SK-N-SH treated with all-trans-retinoic acid at 6 μM for 48 hours (cell line): ENCODE results near the gene KLHL17.
"Not testable (repeated sequence)": the region's sequence is repeated elsewhere in the genome, so short reads cannot be mapped to it uniquely, and the experiment has no call there.

Experiments used
- ATAC-seq: fragments of 200-7000 bp; cut with Tn5 transposase; 3 replicates; pipeline ENCODE4 v1.9.1; 2020; ENCODE audit warnings: mild to moderate bottlenecking, moderate library complexity
- ARNTL ChIP-seq: fragments of 450-650 bp; formaldehyde crosslinking; IDR thresholded peaks from 2 replicates; pipeline ENCODE4 v1.5.0; 2020; ENCODE audit warnings: low read depth, mild to moderate bottlenecking, moderate library complexity, borderline replicate concordance
- BACH2 ChIP-seq: fragments of 250-450 bp; sonication (Bioruptor Pico); IDR thresholded peaks from 2 replicates; pipeline ENCODE4 v1.9.0; 2021; ENCODE audit warnings: mild to moderate bottlenecking, borderline replicate concordance
- CREB5 ChIP-seq: fragments of 250-450 bp; sonication (Bioruptor Pico); IDR thresholded peaks from 2 replicates; pipeline ENCODE4 v1.5.1; 2020; ENCODE audit warnings: low read depth, mild to moderate bottlenecking, moderate library complexity
- CSDC2 ChIP-seq: fragments of 250-450 bp; sonication (Bioruptor Pico); IDR thresholded peaks from 2 replicates; pipeline ENCODE4 v1.5.0; 2020; ENCODE audit warnings: mild to moderate bottlenecking, moderate library complexity
- GLIS3 ChIP-seq: fragments of 250-450 bp; sonication (Bioruptor Pico); IDR thresholded peaks from 2 replicates; pipeline ENCODE4 v1.5.0; 2020; ENCODE audit warnings: mild to moderate bottlenecking, moderate library complexity
- ISL1 ChIP-seq: fragments of 250-450 bp; sonication (Bioruptor Pico); IDR thresholded peaks from 2 replicates; pipeline ENCODE4 v2.1.2; 2022; ENCODE audit warnings: mild to moderate bottlenecking, moderate library complexity
- OSR1 ChIP-seq: fragments of 250-450 bp; sonication (Bioruptor Pico); IDR thresholded peaks from 2 replicates; pipeline ENCODE4 v1.8.0; 2022; ENCODE audit warnings: moderate library complexity, mild to moderate bottlenecking, inconsistent platforms
- PPARA ChIP-seq: fragments of 250-450 bp; sonication (Bioruptor Pico); IDR thresholded peaks from 2 replicates; pipeline ENCODE4 v1.5.0; 2020; ENCODE audit warnings: mild to moderate bottlenecking, borderline replicate concordance
- RARB ChIP-seq: fragments of 250-450 bp; sonication (Bioruptor Pico); IDR thresholded peaks from 2 replicates; pipeline ENCODE4 v1.8.0; 2021; ENCODE audit warnings: mild to moderate bottlenecking, moderate library complexity
- SNAI2 ChIP-seq: fragments of 250-450 bp; sonication (Bioruptor Pico); IDR thresholded peaks from 2 replicates; pipeline ENCODE4 v1.5.0; 2020; ENCODE audit warnings: mild to moderate bottlenecking, moderate library complexity
- TCF4 ChIP-seq: fragments of 250-450 bp; sonication (Bioruptor Pico); IDR thresholded peaks from 2 replicates; pipeline ENCODE4 v1.8.0; 2021; ENCODE audit warnings: mild to moderate bottlenecking, moderate library complexity, borderline replicate concordance
- TOX ChIP-seq: fragments of 250-450 bp; sonication (Bioruptor Pico); IDR thresholded peaks from 2 replicates; pipeline ENCODE4 v1.8.0; 2021; ENCODE audit warnings: mild to moderate bottlenecking, moderate library complexity, borderline replicate concordance
- ZC3H10 ChIP-seq: fragments of 250-450 bp; sonication (Bioruptor Pico); IDR thresholded peaks from 2 replicates; pipeline ENCODE4 v1.5.1; 2021; ENCODE audit warnings: mild to moderate bottlenecking, moderate library complexity
- ZFP3 ChIP-seq: fragments of 250-450 bp; sonication (Bioruptor Pico); IDR thresholded peaks from 2 replicates; pipeline ENCODE4 v1.5.0; 2020; ENCODE audit warnings: mild to moderate bottlenecking, moderate library complexity
- ZFP30 ChIP-seq: fragments of 450-650 bp; formaldehyde crosslinking; IDR thresholded peaks from 2 replicates; pipeline ENCODE4 v1.5.0; 2022; ENCODE audit warnings: mild to moderate bottlenecking, moderate library complexity
- ZNF565 ChIP-seq: fragments of 450-650 bp; formaldehyde crosslinking; conservative IDR thresholded peaks from 2 replicates; pipeline ENCODE4 v1.5.0; 2020; ENCODE audit warnings: low read depth, mild to moderate bottlenecking, moderate library complexity
- ZNF70 ChIP-seq: fragments of 450-650 bp; formaldehyde crosslinking; IDR thresholded peaks from 2 replicates; pipeline ENCODE4 v1.5.0; 2020; ENCODE audit warnings: mild to moderate bottlenecking, moderate library complexity
- ZNF8 ChIP-seq: fragments of 450-650 bp; formaldehyde crosslinking; IDR thresholded peaks from 2 replicates; pipeline ENCODE4 v1.5.0; 2020; ENCODE audit warnings: mild to moderate bottlenecking, moderate library complexity
- TF ChIP-seq, protein P1 (sequence below): fragments of 250-450 bp; sonication (Bioruptor Pico); IDR thresholded peaks from 2 replicates; pipeline ENCODE4 v1.5.1; 2021; ENCODE audit warnings: mild to moderate bottlenecking, moderate library complexity
- TF ChIP-seq, protein P2 (sequence below): fragments of 250-450 bp; sonication (Bioruptor Pico); IDR thresholded peaks from 2 replicates; pipeline ENCODE4 v1.8.0; 2020; ENCODE audit warnings: mild to moderate bottlenecking, moderate library complexity, borderline replicate concordance

The KLHL17 gene

DNA sequence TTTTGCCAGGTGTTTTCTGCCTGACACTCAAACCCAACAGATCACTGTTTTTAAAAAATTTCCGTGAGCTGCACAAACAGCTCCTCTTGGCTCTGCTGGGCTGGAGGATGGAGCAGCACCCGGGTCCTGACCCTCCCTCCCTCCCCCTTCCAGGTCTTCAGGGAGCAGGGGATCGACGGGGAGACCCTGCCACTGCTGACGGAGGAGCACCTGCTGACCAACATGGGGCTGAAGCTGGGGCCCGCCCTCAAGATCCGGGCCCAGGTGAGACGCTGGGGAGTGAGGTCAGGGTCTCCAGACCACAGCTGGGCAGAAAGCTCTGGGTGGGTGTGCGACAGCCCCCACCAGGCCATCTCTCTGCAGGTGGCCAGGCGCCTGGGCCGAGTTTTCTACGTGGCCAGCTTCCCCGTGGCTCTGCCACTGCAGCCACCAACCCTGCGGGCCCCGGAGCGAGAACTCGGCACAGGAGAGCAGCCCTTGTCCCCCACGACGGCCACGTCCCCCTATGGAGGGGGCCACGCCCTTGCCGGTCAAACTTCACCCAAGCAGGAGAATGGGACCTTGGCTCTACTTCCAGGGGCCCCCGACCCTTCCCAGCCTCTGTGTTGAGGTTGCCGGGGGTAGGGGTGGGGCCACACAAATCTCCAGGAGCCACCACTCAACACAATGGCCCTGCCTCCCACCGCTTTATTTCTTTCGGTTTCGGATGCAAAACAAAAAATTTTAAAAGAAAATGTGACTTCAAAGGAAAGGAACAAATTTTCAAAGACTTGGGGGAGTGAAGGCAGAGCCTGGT is 16.6 kb upstream of the KLHL17 start:
- TF ChIP-seq ZNF70 (CRISPR knock-in tag) = no peak
- TF ChIP-seq PPARA (CRISPR knock-in tag) = no peak
- no peak for TF ChIP-seq ZFP30
- TF ChIP-seq GLIS3 = no peak
- TF ChIP-seq ZNF8 (CRISPR knock-in tag) = no peak
- no peak for TF ChIP-seq ISL1
- TF ChIP-seq, protein P1, sequence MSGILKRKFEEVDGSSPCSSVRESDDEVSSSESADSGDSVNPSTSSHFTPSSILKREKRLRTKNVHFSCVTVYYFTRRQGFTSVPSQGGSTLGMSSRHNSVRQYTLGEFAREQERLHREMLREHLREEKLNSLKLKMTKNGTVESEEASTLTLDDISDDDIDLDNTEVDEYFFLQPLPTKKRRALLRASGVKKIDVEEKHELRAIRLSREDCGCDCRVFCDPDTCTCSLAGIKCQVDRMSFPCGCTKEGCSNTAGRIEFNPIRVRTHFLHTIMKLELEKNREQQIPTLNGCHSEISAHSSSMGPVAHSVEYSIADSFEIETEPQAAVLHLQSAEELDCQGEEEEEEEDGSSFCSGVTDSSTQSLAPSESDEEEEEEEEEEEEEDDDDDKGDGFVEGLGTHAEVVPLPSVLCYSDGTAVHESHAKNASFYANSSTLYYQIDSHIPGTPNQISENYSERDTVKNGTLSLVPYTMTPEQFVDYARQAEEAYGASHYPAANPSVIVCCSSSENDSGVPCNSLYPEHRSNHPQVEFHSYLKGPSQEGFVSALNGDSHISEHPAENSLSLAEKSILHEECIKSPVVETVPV (CRISPR knock-in tag) = no peak
- no peak for TF ChIP-seq OSR1 (CRISPR knock-in tag)
- no peak for TF ChIP-seq CREB5 (CRISPR knock-in tag)
- no peak for TF ChIP-seq SNAI2 (CRISPR knock-in tag)
- TF ChIP-seq, protein P2, sequence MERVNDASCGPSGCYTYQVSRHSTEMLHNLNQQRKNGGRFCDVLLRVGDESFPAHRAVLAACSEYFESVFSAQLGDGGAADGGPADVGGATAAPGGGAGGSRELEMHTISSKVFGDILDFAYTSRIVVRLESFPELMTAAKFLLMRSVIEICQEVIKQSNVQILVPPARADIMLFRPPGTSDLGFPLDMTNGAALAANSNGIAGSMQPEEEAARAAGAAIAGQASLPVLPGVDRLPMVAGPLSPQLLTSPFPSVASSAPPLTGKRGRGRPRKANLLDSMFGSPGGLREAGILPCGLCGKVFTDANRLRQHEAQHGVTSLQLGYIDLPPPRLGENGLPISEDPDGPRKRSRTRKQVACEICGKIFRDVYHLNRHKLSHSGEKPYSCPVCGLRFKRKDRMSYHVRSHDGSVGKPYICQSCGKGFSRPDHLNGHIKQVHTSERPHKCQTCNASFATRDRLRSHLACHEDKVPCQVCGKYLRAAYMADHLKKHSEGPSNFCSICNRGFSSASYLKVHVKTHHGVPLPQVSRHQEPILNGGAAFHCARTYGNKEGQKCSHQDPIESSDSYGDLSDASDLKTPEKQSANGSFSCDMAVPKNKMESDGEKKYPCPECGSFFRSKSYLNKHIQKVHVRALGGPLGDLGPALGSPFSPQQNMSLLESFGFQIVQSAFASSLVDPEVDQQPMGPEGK (CRISPR knock-in tag) = no peak
- ATAC-seq = no peak

DNA sequence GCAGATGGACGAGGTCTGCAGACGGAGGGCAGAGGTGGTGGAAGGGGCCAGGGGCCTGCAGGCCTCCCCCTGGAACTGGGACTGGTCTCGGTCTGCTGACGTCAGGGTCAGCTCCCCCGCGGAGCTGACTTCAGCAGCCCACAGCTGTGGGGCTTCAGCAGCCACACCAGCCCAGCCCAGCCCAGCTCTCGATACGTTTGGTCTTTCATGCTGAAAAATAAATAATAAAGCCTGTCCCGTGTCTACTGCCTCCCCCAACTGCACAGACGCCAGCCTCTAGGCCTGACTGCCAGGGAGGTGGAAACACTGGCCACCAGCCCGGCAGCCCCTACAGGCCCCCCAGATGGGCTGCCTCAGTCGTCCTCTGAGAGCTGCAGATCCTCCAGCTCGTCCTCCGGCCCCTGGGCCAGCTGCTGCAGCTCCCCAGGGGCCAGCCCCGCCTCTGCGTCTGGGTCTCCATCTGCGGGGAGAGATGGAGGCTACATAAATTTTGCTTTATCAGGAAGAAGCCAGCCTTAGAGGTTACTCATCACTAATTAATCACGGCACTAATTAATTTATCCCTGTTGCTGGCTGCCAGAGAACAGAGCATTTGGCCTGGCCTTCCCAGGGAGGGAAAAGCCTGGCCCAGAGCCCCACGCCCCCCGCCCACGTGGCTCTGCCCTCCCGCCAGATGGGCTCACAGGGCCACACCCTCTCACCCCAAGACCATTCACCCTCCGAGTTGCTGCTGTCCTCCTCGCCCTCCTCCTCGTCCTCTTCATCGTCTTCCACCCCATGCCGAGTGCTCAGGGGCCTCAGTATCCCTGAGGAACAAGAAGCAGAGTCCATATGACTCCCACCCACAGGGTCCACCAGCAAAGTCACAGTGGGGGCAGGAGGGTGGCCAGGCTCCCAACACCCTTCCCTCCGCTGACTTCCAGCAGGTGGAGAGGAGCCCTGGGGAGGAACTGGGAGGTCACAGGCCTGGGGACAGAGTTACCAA is 15.8 kb upstream of the KLHL17 start:
- TF ChIP-seq GLIS3 = no peak
- TF ChIP-seq ZFP3 (CRISPR knock-in tag) = 0 out of 2 replicates have a peak, but pooled peaks have one; percentile 44
- TF ChIP-seq CREB5 (CRISPR knock-in tag) = 0 out of 2 replicates have a peak, but pooled peaks have one; percentile 23
- no peak for TF ChIP-seq ZNF70 (CRISPR knock-in tag)
- TF ChIP-seq, protein P2 (CRISPR knock-in tag) = peak; percentile 63; the same call in 1 of the 2 replicates
- TF ChIP-seq TCF4 (CRISPR knock-in tag) = peak; percentile 43
- TF ChIP-seq, all 23 proteins: peak for 4
- peak; percentile 2 for ATAC-seq

- TF ChIP-seq BACH2 (CRISPR knock-in tag) (no peak), CSDC2 (CRISPR knock-in tag) (no peak), OSR1 (CRISPR knock-in tag) (no peak), PPARA (CRISPR knock-in tag) (no peak), ARNTL (CRISPR knock-in tag) (no peak), ZFP30 (no peak), GLIS3 (no peak), ZNF70 (CRISPR knock-in tag) (no peak), RARB (CRISPR knock-in tag) (no peak), TOX (CRISPR knock-in tag) (no peak), ZFP3 (CRISPR knock-in tag) (no peak), TCF4 (CRISPR knock-in tag) (no peak), ZNF8 (CRISPR knock-in tag) (no peak), ZNF565 (no peak), ZC3H10 (no peak)
- TF ChIP-seq, protein P1 (CRISPR knock-in tag) = no peak
- ATAC-seq = no peak
Measured at GRCh38 chr1:945688-946556, 14.5 kb upstream of the KLHL17 start.

DNA sequence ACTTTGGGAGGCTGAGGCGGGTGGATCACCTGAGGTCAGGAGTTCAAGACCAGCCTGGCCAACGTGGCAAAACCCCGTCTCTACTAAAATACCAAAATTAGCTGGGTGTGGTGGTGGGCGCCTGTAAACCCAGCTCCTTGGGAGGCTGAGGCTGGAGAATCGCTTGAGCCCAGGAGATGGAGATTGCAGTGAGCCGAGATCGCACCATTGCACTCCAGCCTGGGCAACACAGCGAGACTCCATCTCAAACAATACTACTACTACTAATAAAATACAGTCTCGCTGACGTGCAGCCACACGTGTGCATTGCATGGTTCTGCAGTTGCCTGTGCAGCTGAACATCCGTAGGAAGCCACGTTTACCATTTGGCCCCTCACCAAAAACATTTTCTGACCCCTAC is 13.6 kb upstream of the KLHL17 start:
- not testable (repeated sequence) for ATAC-seq
